HG03342 (cell line): ENCODE results near the gene GP1BA.

Source experiments
- ATAC-seq: cut with Tn5 transposase; IDR thresholded peaks from one replicate; pipeline ENCODE4 v1.9.1; 2021; ENCODE audit warnings: mild to moderate bottlenecking, moderate library complexity; ENCODE audit not compliant: unreplicated experiment

GP1BA gene

DNA sequence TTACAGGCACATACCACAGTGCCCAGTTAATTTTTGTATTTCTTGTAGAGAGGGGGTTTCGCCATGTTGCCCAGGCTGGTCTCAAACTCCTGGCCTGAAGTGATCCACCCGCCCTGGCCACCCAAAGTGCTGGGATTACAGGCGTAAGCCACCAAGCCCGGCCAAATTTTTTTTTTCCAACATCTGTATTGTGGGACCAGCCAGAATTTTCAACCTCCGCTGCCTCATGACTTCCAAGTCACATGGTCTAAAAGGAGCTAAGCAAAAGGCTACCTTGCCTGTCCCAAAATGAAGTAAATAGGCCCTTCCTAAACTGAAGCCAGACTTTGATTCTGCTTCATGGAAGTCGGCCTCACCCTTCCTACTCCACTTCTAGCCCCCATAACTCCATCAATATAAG, 39.7 kb downstream of the GP1BA start:
- ATAC-seq, result no peak

DNA sequence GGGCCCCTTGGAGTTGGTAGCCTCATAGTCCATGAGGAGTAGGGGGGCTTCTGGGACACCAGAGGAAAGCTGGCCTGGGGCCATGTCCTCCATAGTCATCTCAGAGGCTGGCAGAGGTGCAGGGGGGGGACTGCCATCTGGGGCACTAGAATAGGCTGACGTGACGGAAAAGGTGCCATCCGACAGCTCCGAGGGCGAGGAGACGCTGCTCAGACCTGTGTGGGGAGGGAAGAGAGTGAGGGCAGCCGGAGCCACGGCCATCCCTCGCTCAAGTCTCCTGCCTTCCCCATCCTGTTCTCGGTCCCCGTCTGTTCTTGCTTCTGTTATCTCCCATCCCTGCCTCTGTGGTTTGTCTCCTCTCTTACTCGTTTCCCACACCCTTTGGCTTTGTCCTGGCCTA, 40.2 kb downstream of the GP1BA start:
- no peak for ATAC-seq

DNA sequence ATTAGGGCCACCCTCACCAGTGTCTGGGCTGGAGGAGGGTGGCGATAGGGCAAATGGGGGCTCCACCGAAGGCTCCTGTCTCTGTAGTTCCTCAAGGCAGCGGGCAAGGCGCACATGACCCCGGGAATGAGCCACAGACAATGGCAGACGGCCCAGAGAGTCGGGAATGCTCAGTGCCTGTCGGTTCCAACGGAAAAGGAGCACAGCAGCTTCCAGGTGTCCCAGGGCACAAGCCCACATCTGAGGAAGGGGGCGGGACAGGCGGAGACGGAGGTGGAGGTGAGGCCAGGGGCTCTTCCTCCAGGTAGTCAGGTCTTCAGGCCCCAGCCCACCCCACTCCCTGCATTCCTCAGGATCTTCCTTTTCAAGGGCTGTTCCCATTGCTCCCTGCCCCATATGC, 40.7 kb downstream of the GP1BA start:
- ATAC-seq, result no peak

DNA sequence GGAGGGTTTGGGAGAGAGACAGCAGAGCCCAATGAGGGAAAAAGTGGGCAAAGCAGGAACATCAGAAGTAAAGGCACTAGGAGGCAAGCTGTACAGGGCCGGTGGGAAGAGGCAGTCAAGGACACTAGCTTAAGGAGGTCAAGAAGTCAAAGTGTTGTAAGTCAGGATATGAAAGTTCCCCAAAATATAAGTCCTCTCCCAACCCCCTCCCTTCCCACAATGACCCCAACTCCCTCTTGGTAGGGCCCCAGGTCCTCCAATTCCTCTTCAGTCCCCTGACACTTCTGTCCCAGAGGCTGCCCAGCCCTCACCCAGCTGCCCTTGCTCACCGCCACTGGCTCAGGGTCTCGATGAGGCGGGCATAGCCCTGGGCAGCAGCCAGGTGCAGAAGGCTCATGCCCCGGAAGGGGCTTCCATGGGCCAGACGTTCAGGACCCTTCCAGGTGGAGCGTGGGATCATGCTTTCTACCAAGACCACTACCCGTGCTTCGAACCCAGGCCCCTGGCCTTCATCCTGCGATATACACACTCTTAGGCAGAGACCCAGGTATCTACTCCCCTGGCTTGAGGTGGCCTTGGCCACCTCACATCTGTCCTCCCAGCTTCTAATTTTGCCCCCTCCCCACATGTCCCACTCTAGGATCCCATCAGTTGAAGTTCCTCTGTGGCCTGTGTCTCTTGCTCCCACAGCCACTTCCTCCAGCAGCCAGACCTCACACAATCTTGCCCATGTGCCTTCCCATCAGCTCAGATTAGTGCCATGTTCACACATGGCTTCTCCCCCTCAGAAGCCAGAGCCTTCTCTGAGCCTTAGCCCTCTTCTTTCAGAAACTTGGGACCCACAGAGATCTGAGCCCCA, 41.4 kb downstream of the GP1BA start:
- no peak for ATAC-seq

DNA sequence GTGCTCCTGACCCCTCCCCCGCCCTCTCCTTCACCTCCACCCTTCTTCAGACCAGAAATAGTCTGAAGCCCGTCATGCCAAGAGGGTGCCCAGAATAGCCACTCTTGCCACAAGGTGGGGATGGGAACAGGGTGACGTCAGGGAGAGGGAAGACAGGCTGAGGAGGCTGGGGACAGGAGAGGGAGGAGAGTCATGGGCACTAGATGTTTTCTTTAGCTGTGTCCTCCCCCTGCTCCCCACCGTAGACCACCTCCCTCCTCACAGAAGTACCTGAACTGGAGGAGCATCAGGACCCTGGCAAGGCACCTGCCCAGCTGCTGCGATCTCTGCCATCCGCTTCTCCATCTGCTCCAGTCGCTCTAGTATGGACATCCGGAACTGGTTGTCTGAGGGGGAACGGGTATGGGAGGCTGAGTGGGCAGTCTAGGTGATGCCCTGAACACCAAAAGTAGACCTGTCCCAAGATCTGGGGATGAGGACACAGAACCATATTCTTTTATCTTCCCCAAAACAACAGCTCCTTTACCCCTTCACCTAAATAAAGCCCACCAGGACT, 42.1 kb downstream of the GP1BA start:
- no peak for ATAC-seq

DNA sequence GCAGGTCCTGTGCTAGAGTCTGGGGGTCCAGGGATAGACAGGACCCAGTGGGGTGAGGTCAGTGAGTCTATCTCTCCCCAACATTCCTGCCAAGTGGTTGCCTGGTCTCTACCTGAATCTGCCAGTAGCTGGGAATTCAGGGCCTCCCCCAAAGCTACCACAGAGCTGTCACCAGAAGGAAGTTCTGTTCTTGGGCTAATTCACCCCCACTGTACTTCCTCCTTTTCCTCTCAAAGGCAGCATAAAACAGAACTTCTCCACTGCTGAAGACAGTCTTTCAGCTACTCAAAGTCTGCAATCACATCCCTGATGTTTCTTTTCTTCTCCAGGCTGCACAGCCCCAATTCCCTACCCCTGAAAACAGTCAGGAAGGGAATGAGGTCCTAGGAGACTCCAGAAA, 46.6 kb downstream of the GP1BA start:
- ATAC-seq, result no peak

DNA sequence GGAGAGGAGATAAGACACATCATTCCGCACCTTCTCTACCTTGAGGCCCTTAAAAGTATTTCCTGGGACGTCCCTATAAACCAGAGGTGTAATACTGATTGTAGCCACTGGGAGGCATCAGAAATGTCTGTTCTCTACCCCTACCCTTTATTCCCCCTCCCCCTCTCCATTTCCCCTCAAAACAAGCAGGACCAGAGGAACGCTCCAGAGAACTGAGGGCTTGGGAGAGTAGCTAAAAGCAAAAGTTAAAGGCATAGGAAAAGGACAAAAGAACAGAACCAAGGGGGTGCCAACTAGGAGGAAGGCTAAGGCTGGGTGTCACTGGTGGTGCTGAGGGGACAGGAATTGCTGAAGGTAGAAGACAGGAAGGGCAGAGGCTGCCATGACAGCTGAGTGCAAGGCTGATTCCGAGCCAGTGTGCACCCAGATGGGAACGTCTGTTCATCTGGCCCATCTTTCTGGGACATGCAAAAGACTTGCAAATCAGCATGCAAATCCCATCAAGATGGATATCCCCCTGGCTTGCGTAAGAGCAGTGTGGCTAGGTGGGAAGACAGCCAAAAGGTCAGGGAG, 48.7 kb downstream of the GP1BA start:
- ATAC-seq, result no peak

DNA sequence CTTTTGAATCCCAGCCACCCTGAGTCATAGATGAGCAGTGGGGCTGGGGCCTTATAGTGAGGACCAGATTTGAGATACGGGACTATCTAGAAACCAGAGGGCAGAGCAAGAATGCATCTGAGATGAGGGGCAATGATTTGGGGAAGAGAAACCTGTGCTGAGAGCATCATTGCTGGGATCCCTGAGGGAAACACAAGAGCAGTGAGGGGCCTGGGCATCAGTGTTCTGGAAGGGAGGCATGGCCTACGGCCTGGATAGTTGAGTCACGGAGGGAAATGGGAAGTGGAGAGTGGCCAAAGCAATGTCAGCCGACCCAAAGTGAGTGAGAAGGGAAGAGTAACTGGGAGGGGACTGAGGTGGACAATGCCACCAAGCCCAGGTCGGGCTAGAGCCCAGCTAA, 50.2 kb downstream of the GP1BA start:
- ATAC-seq, result no peak
